IMR-90 (cell line): Measurements from ENCODE around the gene CWH43. TPM values are rescaled to one million over a fixed set of nuclear protein-coding genes. Genes with fewer than 3 reads are reported as not detected.

ENCODE experiments used
- microRNA-seq, 2 experiments: library from miRNA; stranded (forward) in 1 of 2; unstranded in 1 of 2; fragments of 10-50 nt in 1 of 2; fragments of <30 nt in 1 of 2; gene quantifications in 1 of 2; microRNA quantifications in 1 of 2; one replicate each; pipeline versions ENCODE3 to v1.1.0; 2013 to 2020; ENCODE audit not compliant: insufficient read depth in 1 of 2, insufficient read length in 1 of 2, unreplicated experiment in 1 of 2
- polyA plus RNA-seq, 3 experiments: library from polyadenylated mRNA; depleted of rRNA; stranded (reverse); fragments of >200 nt; gene quantifications; 2 replicates each; pipeline ENCODE4 v1.2.3, GENCODE V29; 2012; ENCODE audit warnings: low replicate concordance in 1 of 3
- small RNA-seq, 5 experiments: library from RNA; depleted of rRNA; stranded (forward); fragments of <200 nt; gene quantifications; one replicate each; pipeline ENCODE3, GENCODE V24; 2012
- total RNA-seq: library from RNA; depleted of rRNA; stranded (reverse); fragments of >200 nt; gene quantifications from 2 replicates; pipeline ENCODE4 v1.2.3, GENCODE V29; 2012; rRNA removed

CWH43 gene
- total and polyA plus RNA-seq, 2 of the 4 experiments (the other 2 are of a cell fraction) = not detected

Small RNA genes within 50 kb of the gene (microRNA-seq; reads per million reads assigned to microRNA genes)
- not detected for gene AC020593.1 (ENCODE audit: insufficient read depth, insufficient read length)

Small RNA genes within 50 kb of the gene (small RNA-seq; reads per million reads assigned to genes)
- 0 reads per million in 5 experiments for gene AC020593.1

Other genes starting within 250 kb of the CWH43 start
- 77.4 and 82.2 TPM in 2 replicates for gene FRYL, start 206.0 kb upstream of the CWH43 start, total RNA-seq
- 7.7 and 9.9 TPM in 2 replicates for gene FRYL, start 206.0 kb upstream of the CWH43 start, polyA plus RNA-seq (2012; rRNA removed)
- gene OCIAD1, start 155.2 kb upstream of the CWH43 start, total RNA-seq = 86.9 and 106 TPM in 2 replicates
- gene OCIAD1, start 155.2 kb upstream of the CWH43 start, polyA plus RNA-seq (2012; rRNA removed) = 84.3 and 112 TPM in 2 replicates
- gene OCIAD2, start 79.5 kb upstream of the CWH43 start, total RNA-seq = 16.5 and 19.2 TPM in 2 replicates
- 21.4 and 26.3 TPM in 2 replicates for gene OCIAD2, start 79.5 kb upstream of the CWH43 start, polyA plus RNA-seq (2012; rRNA removed)